ENCODE results near the gene CDON.

The CDON gene

GRCh38 chr11:125940145-125940544, 122.5 kb downstream of the CDON start:
- H3K27me3 ChIP-seq (ENCODE audit: low read length), result no peaks in the 10 kb centered on the region
- no peaks in the 10 kb centered on the region for H3K9me2 ChIP-seq (replicated peaks; ENCODE audit: insufficient read depth, low read length)
- no peak overlapping the region for H3K4me2 ChIP-seq (ENCODE audit: low read depth, low read length, poor library complexity, severe bottlenecking)
- TF ChIP-seq EZH2phosphoT487 (conservative IDR thresholded peaks at IDR 0.05; ENCODE audit: low read length), result no peak
- TF ChIP-seq CTCF (IDR thresholded peaks at IDR 0.05; ENCODE audit: insufficient read depth, low read length, poor library complexity, severe bottlenecking), result no peak
- H4K20me1 ChIP-seq (ENCODE audit: low read depth, low read length), result no peaks in the 10 kb centered on the region
- no peaks in the 10 kb centered on the region for H3K79me2 ChIP-seq (ENCODE audit: insufficient read depth, low read length)
- H3K27ac ChIP-seq (ENCODE audit: low read depth, low read length), result no peak overlapping the region
- H3K9ac ChIP-seq (ENCODE audit: low read length), result no peak overlapping the region
- no peaks in the 10 kb centered on the region for H3K9me3 ChIP-seq (ENCODE audit: insufficient read depth, low read length)
- no peaks in the 10 kb centered on the region for H3F3A ChIP-seq (ENCODE audit: insufficient read depth)
- no peaks in the 10 kb centered on the region for H3K36me3 ChIP-seq (ENCODE audit: low read length)
- H3K4me3 ChIP-seq (ENCODE audit: insufficient read depth, low read length, poor library complexity, severe bottlenecking), result no peak overlapping the region
- no peak overlapping the region for H2AFZ ChIP-seq (ENCODE audit: low read depth, low read length, severe bottlenecking)

GRCh38 chr11:125939081-125939521, 123.6 kb downstream of the CDON start:
- no peak overlapping the region for H3K9ac ChIP-seq (ENCODE audit: low read length)
- no peak overlapping the region for H2AFZ ChIP-seq (ENCODE audit: low read depth, low read length, severe bottlenecking)
- no peaks in the 10 kb centered on the region for H3K9me2 ChIP-seq (replicated peaks; ENCODE audit: insufficient read depth, low read length)
- no peak overlapping the region for H3K4me3 ChIP-seq (ENCODE audit: insufficient read depth, low read length, poor library complexity, severe bottlenecking)
- no peaks in the 10 kb centered on the region for H3K27me3 ChIP-seq (ENCODE audit: low read length)
- no peaks in the 10 kb centered on the region for H3K36me3 ChIP-seq (ENCODE audit: low read length)
- no peaks in the 10 kb centered on the region for H3F3A ChIP-seq (ENCODE audit: insufficient read depth)
- TF ChIP-seq CTCF (IDR thresholded peaks at IDR 0.05; ENCODE audit: insufficient read depth, low read length, poor library complexity, severe bottlenecking) (no peak), EZH2phosphoT487 (conservative IDR thresholded peaks at IDR 0.05; ENCODE audit: low read length) (no peak)
- no peaks in the 10 kb centered on the region for H4K20me1 ChIP-seq (ENCODE audit: low read depth, low read length)
- no peak overlapping the region for H3K4me2 ChIP-seq (ENCODE audit: low read depth, low read length, poor library complexity, severe bottlenecking)
- H3K9me3 ChIP-seq (ENCODE audit: insufficient read depth, low read length), result no peaks in the 10 kb centered on the region
- H3K27ac ChIP-seq (ENCODE audit: low read depth, low read length), result no peak overlapping the region
- H3K79me2 ChIP-seq (ENCODE audit: insufficient read depth, low read length), result no peaks in the 10 kb centered on the region

- Histone ChIP-seq H3F3A (ENCODE audit: insufficient read depth) (no peaks in the 10 kb centered on the region), H3K4me3 (ENCODE audit: insufficient read depth, low read length, poor library complexity, severe bottlenecking) (no peak overlapping the region), H4K20me1 (ENCODE audit: low read depth, low read length) (no peaks in the 10 kb centered on the region), H3K36me3 (ENCODE audit: low read length) (no peaks in the 10 kb centered on the region), H3K27me3 (ENCODE audit: low read length) (no peaks in the 10 kb centered on the region), H3K79me2 (ENCODE audit: insufficient read depth, low read length) (no peaks in the 10 kb centered on the region), H3K9me3 (ENCODE audit: insufficient read depth, low read length) (no peaks in the 10 kb centered on the region), H3K4me2 (ENCODE audit: low read depth, low read length, poor library complexity, severe bottlenecking) (no peak overlapping the region), H3K9ac (ENCODE audit: low read length) (no peak overlapping the region), H3K9me2 (replicated peaks; ENCODE audit: insufficient read depth, low read length) (no peaks in the 10 kb centered on the region), H2AFZ (ENCODE audit: low read depth, low read length, severe bottlenecking) (no peak overlapping the region), H3K27ac (ENCODE audit: low read depth, low read length) (no peak overlapping the region)
- TF ChIP-seq EZH2phosphoT487 (conservative IDR thresholded peaks at IDR 0.05; ENCODE audit: low read length), result no peak
- TF ChIP-seq CTCF (IDR thresholded peaks at IDR 0.05; ENCODE audit: insufficient read depth, low read length, poor library complexity, severe bottlenecking), result no peak
Measured at GRCh38 chr11:125938418-125938817, 124.2 kb downstream of the CDON start.

All from SU-DHL-6 (cell line).